Posterior cingulate gyrus (tissue), 11 donors: ENCODE results near the gene CHCT1.
"Not testable (repeated sequence)": the region's sequence is repeated elsewhere in the genome, so short reads cannot be mapped to it uniquely, and the experiment has no call there.

Experiments used
- DNase-seq, 10 donors: peaks; one replicate each; pipeline versions ENCODE4 v3.0.0 to v3.0.0-alpha.2; 2020 to 2021; ENCODE audit warnings: mixed read lengths in 3 of 10
- intact Hi-C: fragments of 100-400 bp; cut with DNase I; formaldehyde crosslinking; loops from one replicate; pipeline ENCODE4 v1.15.1; 2023

CHCT1 gene

GRCh38 chr17:60396412-60396811 is 25.9 kb upstream of the CHCT1 start:
- intact Hi-C loops = no loop called here
- DNase-seq = no peak

- DNase-seq = no peak
- intact Hi-C loops = no loop called here
Measured at GRCh38 chr17:60398227-60398959, 23.9 kb upstream of the CHCT1 start.

GRCh38 chr17:60401819-60402218 is 20.5 kb upstream of the CHCT1 start:
- intact Hi-C loops = no loop called here

GRCh38 chr17:60403523-60403810 is 18.8 kb upstream of the CHCT1 start:
- intact Hi-C loops = no loop called here
- no peak for DNase-seq

More at GRCh38 chr17:60401819-60402218, 20.5 kb upstream of the CHCT1 start:
- DNase-seq = no peak

- intact Hi-C loops = no loop called here
- no peak for DNase-seq
Measured at GRCh38 chr17:60403962-60404361, 18.3 kb upstream of the CHCT1 start.

- intact Hi-C loops = no loop called here
- no peak for DNase-seq
Measured at GRCh38 chr17:60406887-60407286, 15.4 kb upstream of the CHCT1 start.

GRCh38 chr17:60410001-60410400 is 12.3 kb upstream of the CHCT1 start:
- DNase-seq = no peak
- intact Hi-C loops = no loop called here

GRCh38 chr17:60412701-60413100 is 9.6 kb upstream of the CHCT1 start:
- intact Hi-C loops = no loop called here
- DNase-seq = no peak

GRCh38 chr17:60415146-60415545 is 7.1 kb upstream of the CHCT1 start:
- intact Hi-C loops = no loop called here
- no peak for DNase-seq

- intact Hi-C loops = no loop called here
- peak in 1 of 10 donors; percentile 22 for DNase-seq
Measured at GRCh38 chr17:60416368-60416925, 5.8 kb upstream of the CHCT1 start.

GRCh38 chr17:60419003-60419402 is 3.3 kb upstream of the CHCT1 start:
- DNase-seq, intact Hi-C loops: not testable (repeated sequence)

- intact Hi-C loops, DNase-seq: not testable (repeated sequence)
Measured at GRCh38 chr17:60419875-60420274, 2.4 kb upstream of the CHCT1 start.

GRCh38 chr17:60421273-60422161 is 772 bp upstream of the CHCT1 start:
- peak in 9 of 10 donors; percentile 49 to 95 (median 67) for DNase-seq
- intact Hi-C loops = loop anchor here (1.0 kb wide), 1 partner anchor 217 kb away; no protein-coding TSS in a partner anchor

- intact Hi-C loops = no loop called here
- DNase-seq = no peak
Measured at GRCh38 chr17:60423865-60424264, 1.6 kb downstream of the CHCT1 start.

- DNase-seq = no peak
- intact Hi-C loops = no loop called here
Measured at GRCh38 chr17:60425626-60426025, 3.3 kb downstream of the CHCT1 start.

GRCh38 chr17:60426596-60426995 is 4.3 kb downstream of the CHCT1 start:
- no peak for DNase-seq
- intact Hi-C loops = no loop called here

- DNase-seq, intact Hi-C loops: not testable (repeated sequence)
Measured at GRCh38 chr17:60428491-60428890, 6.2 kb downstream of the CHCT1 start.

- intact Hi-C loops = loop anchor here (5.0 to 10.0 kb wide), 3 partner anchors 198 to 326 kb away; partner anchors contain the start of gene CA4
- not testable (repeated sequence) for DNase-seq
Measured at GRCh38 chr17:60430561-60430960, 8.3 kb downstream of the CHCT1 start.

- not testable (repeated sequence) for DNase-seq
- intact Hi-C loops = loop anchor here (5.0 to 10.0 kb wide), 3 partner anchors 201 to 329 kb away; partner anchors contain the start of gene CA4
Measured at GRCh38 chr17:60433021-60433997, 11.0 kb downstream of the CHCT1 start.
